Pancreas (tissue), 10 donors: Measurements from ENCODE around the gene MORC2. TPM values are rescaled to one million over a fixed set of nuclear protein-coding genes. Genes with fewer than 3 reads are reported as not detected.
A peak's percentile ranks its signal among the peaks of the same experiment; 100 is the strongest.

ENCODE experiments used
- ATAC-seq, 4 donors: fragments of 200-7000 bp; cut with Tn5 transposase; one replicate each; pipeline versions ENCODE4 v1.8.0 to v1.9.1; 2020; ENCODE audit warnings: mild to moderate bottlenecking in 4 of 4, moderate library complexity in 4 of 4
- DNase-seq, 6 donors: peaks; one replicate each; pipeline ENCODE4 v3.0.0-alpha.2; 2020
- FAIRE-seq: peaks from 2 replicates; lab custom pipeline; 2012; peaks lifted over from hg19 to GRCh38; lab: Jason Lieb, UNC
- H3K27ac ChIP-seq, 4 donors: fragments of 200-600 bp; sonication (generic); 1 replicate in 3 of 4; 2 replicates in 1 of 4; pipeline versions ENCODE4 v1.5.0 to v1.8.0; 2020
- H3K27me3 ChIP-seq, 4 donors: fragments of 200-600 bp; one replicate each; pipeline ENCODE4 v1.8.0; 2021
- H3K36me3 ChIP-seq, 3 donors: fragments of 200-600 bp; sonication (generic) in 1 of 3; one replicate each; pipeline versions ENCODE4 v1.5.0 to v1.8.0; 2020 to 2021
- H3K4me1 ChIP-seq, 3 donors: fragments of 200-600 bp; one replicate each; pipeline ENCODE4 v1.8.0; 2021
- H3K4me3 ChIP-seq, 4 donors: fragments of 200-600 bp; sonication (generic) in 2 of 4; one replicate each; pipeline versions ENCODE4 v1.5.0 to v1.8.0; 2020 to 2021
- H3K9me3 ChIP-seq, 4 donors: fragments of 200-600 bp; one replicate each; pipeline ENCODE4 v1.8.0; 2021
- CTCF ChIP-seq, 4 donors: fragments of 200-600 bp; sonication (generic) in 3 of 4; IDR thresholded peaks; one replicate each; pipeline versions ENCODE4 v1.5.0 to v1.8.0; 2021; ENCODE audit warnings: antibody characterized with exemption in 4 of 4
- WGBS, 2 donors: extraction: QIAGEN DNeasy Blood & Tissue Kit; methylation state at CpG; one replicate each; pipeline ENCODE4 v1.1.7; 2013; 5-methylcytosine and 5-hydroxymethylcytosine counted together
- intact Hi-C, 3 donors: fragments of 100-400 bp; cut with DNase I; formaldehyde crosslinking; loops; one replicate each; pipeline versions ENCODE4 v1.11.1 to v1.14.2; 2022
- polyA plus RNA-seq, 2 donors: library from polyadenylated mRNA; stranded (reverse); fragments of 200-250 nt; gene quantifications; one replicate each; pipeline ENCODE4 v1.2.3, GENCODE V29; 2013
- total RNA-seq, 6 donors: library from RNA; stranded (reverse); fragmentation: NEBNext Ultra II Directional in 4 of 6; extraction: Animal tissue kit (Norgen Biotek cat#: 25700) in 4 of 6; gene quantifications; one replicate each; pipeline versions ENCODE4 v1.2.1 to v1.2.4, GENCODE V29; 2021 to 2023
- donor health status: healthy with polysubstance abuse.
- donor health status: DM: no; HTN: no; CAD: no; lungs with moderate emphysema.
- donor health status: DM: no; HTN: no; CAD: no.
- donor health status: control.
- donor health status: control.
- donor health status: Bipolar disorder and iron deficiency.
- donor health status: DM: yes; HTN: yes; CAD: no.
- donor health status: DM: no; HTN: no; CAD: no.
- donor health status: DM: no; HTN: no; CAD: no.
- donor health status: DM: yes; HTN: yes; CAD: no.

Gene MORC2
- total and polyA plus RNA-seq, 8 donors: 7.8 to 36.1 (median 10.8) TPM

GRCh38 chr22:30970356-30970746 lies 1.8 kb upstream of the MORC2 start:
- FAIRE-seq (no peak), ATAC-seq (no peak), DNase-seq (no peak)
- Histone ChIP-seq H3K36me3 (peaks cover 0 to 23% (median 9%) of the 10 kb centered on the region in 3 donors), H3K4me3 (peak overlapping the region; percentile 47 to 81 (median 77)), H3K27me3 (no peaks in the 10 kb centered on the region), H3K27ac (no peak overlapping the region), H3K9me3 (no peaks in the 10 kb centered on the region), H3K4me1 (peaks cover 12 to 18% (median 12%) of the 10 kb centered on the region in 3 donors)
- intact Hi-C loops: no loop called here
- WGBS, 2 donors: 43 to 46% methylated on average over 3 of the region's 3 CpGs
- TF ChIP-seq CTCF (IDR thresholded peaks at IDR 0.05): no peak

GRCh38 chr22:30969532-30970355 lies 1.2 kb upstream of the MORC2 start:
- Histone ChIP-seq H3K27me3 (no peaks in the 10 kb centered on the region), H3K4me1 (peaks cover 12 to 18% (median 18%) of the 10 kb centered on the region in 3 donors), H3K36me3 (peaks cover 0 to 17% (median 9%) of the 10 kb centered on the region in 3 donors), H3K9me3 (no peaks in the 10 kb centered on the region), H3K27ac (peak overlapping the region; percentile 80 to 95 (median 88)), H3K4me3 (peak overlapping the region; percentile 47 to 81 (median 77))
- ATAC-seq: peak; percentile 20 to 57 (median 38)
- no peak for FAIRE-seq
- intact Hi-C loops: no loop called here
- WGBS, 2 donors: 1 to 2% methylated on average over 41 to 49 of the region's 49 CpGs
- peak in 2 of 6 donors; percentile 47 to 79 for DNase-seq
- no peak for TF ChIP-seq CTCF (IDR thresholded peaks at IDR 0.05)

GRCh38 chr22:30968924-30969531 lies 454 bp upstream of the MORC2 start, which contains the start of gene TUG1:
Gene TUG1 (plus strand): TSS chr22:30969265.
- ATAC-seq: peak; percentile 95 to 99 (median 97)
- TF ChIP-seq CTCF (IDR thresholded peaks at IDR 0.05): no peak
- WGBS, 2 donors: 0% methylated on average over 52 to 67 of the region's 67 CpGs
- Histone ChIP-seq H3K27me3 (no peaks in the 10 kb centered on the region), H3K27ac (peak within 1 kb of the TSS; percentile 80 to 95 (median 88)), H3K4me3 (peak within 1 kb of the TSS; percentile 47 to 81 (median 77)), H3K36me3 (peaks cover 0 to 17% (median 9%) of the 10 kb centered on the region in 3 donors), H3K4me1 (peaks cover 12 to 21% (median 18%) of the 10 kb centered on the region in 3 donors), H3K9me3 (no peaks in the 10 kb centered on the region)
- peak; percentile 23 for FAIRE-seq
- intact Hi-C loops: no loop called here
- DNase-seq: peak; percentile 94 to 99 (median 97)

GRCh38 chr22:30964858-30965257 lies 3.7 kb downstream of the MORC2 start:
- no peak for ATAC-seq
- H3K9me3 ChIP-seq: no peaks in the 10 kb centered on the region
- no peaks in the 10 kb centered on the region for H3K36me3 ChIP-seq
- H3K27me3 ChIP-seq: no peaks in the 10 kb centered on the region
- FAIRE-seq: no peak
- TF ChIP-seq CTCF (IDR thresholded peaks at IDR 0.05): no peak
- no peak for DNase-seq
- H3K4me3 ChIP-seq: no peak overlapping the region
- H3K27ac ChIP-seq: no peak overlapping the region
- peaks cover 12 to 21% (median 20%) of the 10 kb centered on the region in 3 donors for H3K4me1 ChIP-seq
- intact Hi-C loops: no loop called here
- WGBS, 2 donors: 74 to 80% methylated on average over 4 of the region's 4 CpGs
